HT1080 (cell line): Measurements from ENCODE around the gene TSPAN11. TPM values are rescaled to one million over a fixed set of nuclear protein-coding genes. Genes with fewer than 3 reads are reported as not detected.

Experiments
- DNase-seq: peaks from one replicate; pipeline ENCODE4 v3.0.0-alpha.2; 2015; ENCODE audit warnings: low read depth
- total RNA-seq: library from RNA; depleted of rRNA; stranded (reverse); fragments of >200 nt; shearing (Covaris generic); gene quantifications from 2 replicates; pipeline ENCODE4 v1.2.3, GENCODE V29; 2014; rRNA removed

Gene TSPAN11
- total RNA-seq, 1 experiment from 2014 or later = not detected

- DNase-seq = no peak
Observed at GRCh38 chr12:31037931-31038330, 111.4 kb downstream of the TSPAN11 start.

DNA sequence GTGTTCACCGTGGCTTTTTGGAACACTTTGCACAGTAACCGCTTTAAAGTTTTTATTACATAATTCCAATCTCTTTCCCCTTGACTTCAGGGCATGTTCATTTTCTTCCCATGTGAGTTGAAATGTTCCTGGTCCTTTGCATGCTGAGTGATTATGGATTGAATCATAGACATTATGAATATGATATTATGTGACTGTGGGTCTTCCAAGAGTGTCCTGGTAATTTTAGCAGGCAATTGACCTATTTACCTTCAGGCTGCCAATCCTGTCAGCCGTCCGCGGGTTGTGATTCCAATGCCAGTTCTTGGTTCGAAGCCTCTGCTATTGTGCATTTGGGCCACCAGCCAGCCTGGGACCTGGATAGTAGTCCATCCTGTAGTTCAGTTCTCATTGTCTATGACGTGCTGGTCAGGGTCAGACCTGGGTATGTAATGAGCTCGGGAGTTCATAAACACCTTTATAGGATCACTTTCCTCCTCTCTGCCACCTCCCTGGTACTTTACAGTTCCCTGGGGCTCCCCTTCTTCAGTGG is 114.6 kb downstream of the TSPAN11 start:
- no peak for DNase-seq

Other genes starting within 250 kb of the TSPAN11 start
- gene IPO8, start 230.9 kb upstream of the TSPAN11 start, total RNA-seq = 15.1 and 29.4 TPM in 2 replicates
- gene CAPRIN2, start 171.8 kb upstream of the TSPAN11 start, total RNA-seq = 20.8 and 26.7 TPM in 2 replicates
- gene DDX11, start 147.1 kb downstream of the TSPAN11 start, total RNA-seq = 38.2 and 41.1 TPM in 2 replicates